ENCODE data around the gene CD248.
A peak's percentile ranks its signal among the peaks of the same experiment; 100 is the strongest.

The CD248 gene

GRCh38 chr11:66291303-66291705 lies 25.5 kb downstream of the CD248 start:
- no peak for TF ChIP-seq CTCF (IDR thresholded peaks at IDR 0.05)
- no peak for TF ChIP-seq ZFX (IDR thresholded peaks at IDR 0.05; ENCODE audit: borderline replicate concordance)
- peak overlapping the region; percentile 94 for H3K27ac ChIP-seq

- TF ChIP-seq CTCF (IDR thresholded peaks at IDR 0.05) (no peak), ZFX (IDR thresholded peaks at IDR 0.05; ENCODE audit: borderline replicate concordance) (no peak)
- H3K27ac ChIP-seq = peak overlapping the region; percentile 94
These were observed 26.6 kb downstream of the CD248 start for GRCh38 chr11:66290330-66290621.

- TF ChIP-seq CTCF (IDR thresholded peaks at IDR 0.05) (no peak), ZFX (IDR thresholded peaks at IDR 0.05; ENCODE audit: borderline replicate concordance) (no peak)
- peak overlapping the region; percentile 94 for H3K27ac ChIP-seq
These were observed 27.1 kb downstream of the CD248 start for GRCh38 chr11:66289548-66290329.

- peak within 1 kb of the TSS; percentile 94 for H3K27ac ChIP-seq
These were observed 27.9 kb downstream of the CD248 start, which contains the start of gene YIF1A for GRCh38 chr11:66288671-66289547. Gene YIF1A (minus strand): TSS chr11:66289143. CDS start chr11:66288985, 158 bp downstream.

GRCh38 chr11:66287889-66288670 lies 28.8 kb downstream of the CD248 start:
- peak overlapping the region; percentile 94 for H3K27ac ChIP-seq
- TF ChIP-seq CTCF (IDR thresholded peaks at IDR 0.05) = no peak
- no peak for TF ChIP-seq ZFX (IDR thresholded peaks at IDR 0.05; ENCODE audit: borderline replicate concordance)

More at GRCh38 chr11:66288671-66289547, 27.9 kb downstream of the CD248 start, which contains the start of gene YIF1A:
- TF ChIP-seq ZFX (IDR thresholded peaks at IDR 0.05; ENCODE audit: borderline replicate concordance) (no peak), CTCF (IDR thresholded peaks at IDR 0.05) (peak; percentile 47)

GRCh38 chr11:66287211-66287888 lies 29.5 kb downstream of the CD248 start:
- TF ChIP-seq CTCF (IDR thresholded peaks at IDR 0.05) (no peak), ZFX (IDR thresholded peaks at IDR 0.05; ENCODE audit: borderline replicate concordance) (no peak)
- peak overlapping the region; percentile 94 for H3K27ac ChIP-seq
